ENCODE data around the gene TMEM14C. TPM values are rescaled to one million over a fixed set of nuclear protein-coding genes. Genes with fewer than 3 reads are reported as not detected.

Gene TMEM14C
- total and polyA plus RNA-seq, 2 donors (not counting 3 experiments of a cell fraction or from before 2014, with no cell fraction given): 89.3 to 146 TPM

DNA sequence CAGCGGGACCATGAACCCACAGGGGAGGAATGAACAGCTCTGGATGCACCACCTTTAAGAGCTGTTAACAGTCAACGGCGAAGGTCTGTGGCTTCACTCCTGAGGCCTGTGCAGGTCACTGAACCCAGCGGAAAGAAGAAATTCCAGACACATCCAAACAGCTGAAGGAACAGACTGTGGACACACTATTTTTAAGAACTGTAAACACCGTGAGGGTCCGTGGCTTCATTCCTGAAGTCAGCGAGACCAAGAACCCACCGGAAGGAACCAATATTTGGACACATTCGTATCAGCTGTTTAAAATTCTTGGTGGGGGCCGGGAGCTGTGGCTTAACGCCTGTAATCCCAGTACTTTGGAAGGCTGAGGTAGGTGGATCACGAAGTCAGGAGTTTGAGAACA, 19.4 kb downstream of the TMEM14C start:
- Histone ChIP-seq H3K4me1 (ENCODE audit: control insufficient read depth, extremely low read depth, insufficient read depth, low read length) (peaks cover 7% of the 10 kb centered on the region), H4K20me1 (replicated peaks; ENCODE audit: control insufficient read depth, extremely low read depth, insufficient read depth, low read length) (no peaks in the 10 kb centered on the region), H3K9ac (replicated peaks; ENCODE audit: extremely low read depth, insufficient read depth, low read length) (no peak overlapping the region), H3K4me3 (replicated peaks in 1 of 3; ENCODE audit: insufficient read depth in 1 of 3, low read depth in 1 of 3, low read length in 3 of 3) (no peak overlapping the region), H3K27ac (ENCODE audit: insufficient read depth, low read depth, low read length) (no peak overlapping the region), H3K79me2 (ENCODE audit: control insufficient read depth, insufficient read depth, low read length) (no peaks in the 10 kb centered on the region), H3K27me3 (ENCODE audit: control insufficient read depth in 2 of 2, insufficient read depth in 2 of 2, low read length in 2 of 2) (no peaks in the 10 kb centered on the region), H2AFZ (ENCODE audit: low read depth, low read length) (no peak overlapping the region), H3K36me3 (ENCODE audit: control insufficient read depth in 2 of 2, extremely low read depth in 1 of 2, insufficient read depth in 2 of 2, low read length in 2 of 2) (no peaks in the 10 kb centered on the region), H3K4me2 (ENCODE audit: insufficient read depth, low read length) (no peak overlapping the region), H3K9me3 (replicated peaks; ENCODE audit: control insufficient read depth, insufficient read depth, low read length) (no peaks in the 10 kb centered on the region), H3K9me1 (replicated peaks; ENCODE audit: control insufficient read depth, extremely low read depth, insufficient read depth, low read length) (no peaks in the 10 kb centered on the region)
- dilution Hi-C loops (cut with MboI; ENCODE audit: extremely low pct_ligation_motif_present, low sequenced_read_pairs): no loop called here
- no peak for DNase-seq (ENCODE audit: low read depth, low spot score)
- TF ChIP-seq FOS (IDR thresholded peaks at IDR 0.05; ENCODE audit: borderline replicate concordance, insufficient read depth, low read length): no peak
- TF ChIP-seq EZH2 (IDR thresholded peaks at IDR 0.05; ENCODE audit: borderline replicate concordance, low read depth, low read length, severe bottlenecking): no peak
- no peak for TF ChIP-seq JUN (IDR thresholded peaks at IDR 0.05; ENCODE audit: borderline replicate concordance, insufficient read depth, insufficient read length, low read depth)
- TF ChIP-seq GATA2 (IDR thresholded peaks at IDR 0.05; ENCODE audit: insufficient read depth, insufficient read length, low read depth, low read length): no peak
- TF ChIP-seq MYC (IDR thresholded peaks at IDR 0.05; ENCODE audit: low read depth, low read length): no peak
- TF ChIP-seq POLR2AphosphoS5 (IDR thresholded peaks at IDR 0.05; ENCODE audit: insufficient read depth, low read depth, low read length): no peak
- TF ChIP-seq, protein P1, sequence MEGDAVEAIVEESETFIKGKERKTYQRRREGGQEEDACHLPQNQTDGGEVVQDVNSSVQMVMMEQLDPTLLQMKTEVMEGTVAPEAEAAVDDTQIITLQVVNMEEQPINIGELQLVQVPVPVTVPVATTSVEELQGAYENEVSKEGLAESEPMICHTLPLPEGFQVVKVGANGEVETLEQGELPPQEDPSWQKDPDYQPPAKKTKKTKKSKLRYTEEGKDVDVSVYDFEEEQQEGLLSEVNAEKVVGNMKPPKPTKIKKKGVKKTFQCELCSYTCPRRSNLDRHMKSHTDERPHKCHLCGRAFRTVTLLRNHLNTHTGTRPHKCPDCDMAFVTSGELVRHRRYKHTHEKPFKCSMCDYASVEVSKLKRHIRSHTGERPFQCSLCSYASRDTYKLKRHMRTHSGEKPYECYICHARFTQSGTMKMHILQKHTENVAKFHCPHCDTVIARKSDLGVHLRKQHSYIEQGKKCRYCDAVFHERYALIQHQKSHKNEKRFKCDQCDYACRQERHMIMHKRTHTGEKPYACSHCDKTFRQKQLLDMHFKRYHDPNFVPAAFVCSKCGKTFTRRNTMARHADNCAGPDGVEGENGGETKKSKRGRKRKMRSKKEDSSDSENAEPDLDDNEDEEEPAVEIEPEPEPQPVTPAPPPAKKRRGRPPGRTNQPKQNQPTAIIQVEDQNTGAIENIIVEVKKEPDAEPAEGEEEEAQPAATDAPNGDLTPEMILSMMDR (IDR thresholded peaks at IDR 0.05; ENCODE audit: extremely low read depth in 1 of 2, insufficient read depth in 1 of 2, low read depth in 1 of 2, low read length in 2 of 2): no peak
- TF ChIP-seq, protein P2, sequence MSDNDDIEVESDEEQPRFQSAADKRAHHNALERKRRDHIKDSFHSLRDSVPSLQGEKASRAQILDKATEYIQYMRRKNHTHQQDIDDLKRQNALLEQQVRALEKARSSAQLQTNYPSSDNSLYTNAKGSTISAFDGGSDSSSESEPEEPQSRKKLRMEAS (IDR thresholded peaks at IDR 0.05; ENCODE audit: insufficient read depth, insufficient read length): no peak
- TF ChIP-seq POLR2A (IDR thresholded peaks at IDR 0.05; ENCODE audit: low read depth, low read length): no peak
- CTCF ChIA-PET: interaction anchor here (1.2 to 1.8 kb wide), 2 partner anchors 15 to 17 kb away, joined by 4 read pairs; no protein-coding TSS in a partner anchor
- POLR2A ChIA-PET: no interaction called here
- no TSS peak for BruUV-seq (replicated peaks)
- intact Hi-C loops (cut with micrococcal nuclease): no loop called here
- FAIRE-seq: no peak

Measured in endothelial cell of umbilical vein (primary cell).